ENCODE results near the gene PLCD1.

The PLCD1 gene

DNA sequence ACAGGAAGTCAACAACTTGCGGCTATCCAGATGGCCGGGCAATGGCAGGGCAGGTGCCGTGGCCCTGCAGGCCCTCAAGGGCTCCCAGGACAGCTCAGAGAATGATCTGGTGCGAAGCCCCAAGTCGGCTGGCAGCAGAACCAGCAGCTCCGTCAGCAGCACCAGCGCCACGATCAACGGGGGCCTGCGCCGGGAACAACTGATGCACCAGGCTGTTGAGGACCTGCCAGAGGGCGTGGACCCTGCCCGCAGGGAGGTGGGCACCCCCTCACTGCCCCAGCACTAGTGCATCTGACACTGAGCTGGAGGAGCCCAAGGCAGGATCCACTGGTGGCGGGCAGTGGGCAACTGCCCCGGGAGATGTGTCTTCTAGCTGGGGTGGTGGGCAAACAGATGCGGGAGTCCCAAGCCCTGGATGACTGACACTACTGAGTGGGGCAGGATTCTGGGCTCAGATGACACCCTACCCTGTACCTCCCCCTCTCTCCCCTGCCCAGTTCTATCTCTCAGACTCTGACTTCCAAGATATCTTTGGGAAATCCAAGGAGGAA lies 22.9 kb downstream of the PLCD1 start:
- TF ChIP-seq, protein P1, sequence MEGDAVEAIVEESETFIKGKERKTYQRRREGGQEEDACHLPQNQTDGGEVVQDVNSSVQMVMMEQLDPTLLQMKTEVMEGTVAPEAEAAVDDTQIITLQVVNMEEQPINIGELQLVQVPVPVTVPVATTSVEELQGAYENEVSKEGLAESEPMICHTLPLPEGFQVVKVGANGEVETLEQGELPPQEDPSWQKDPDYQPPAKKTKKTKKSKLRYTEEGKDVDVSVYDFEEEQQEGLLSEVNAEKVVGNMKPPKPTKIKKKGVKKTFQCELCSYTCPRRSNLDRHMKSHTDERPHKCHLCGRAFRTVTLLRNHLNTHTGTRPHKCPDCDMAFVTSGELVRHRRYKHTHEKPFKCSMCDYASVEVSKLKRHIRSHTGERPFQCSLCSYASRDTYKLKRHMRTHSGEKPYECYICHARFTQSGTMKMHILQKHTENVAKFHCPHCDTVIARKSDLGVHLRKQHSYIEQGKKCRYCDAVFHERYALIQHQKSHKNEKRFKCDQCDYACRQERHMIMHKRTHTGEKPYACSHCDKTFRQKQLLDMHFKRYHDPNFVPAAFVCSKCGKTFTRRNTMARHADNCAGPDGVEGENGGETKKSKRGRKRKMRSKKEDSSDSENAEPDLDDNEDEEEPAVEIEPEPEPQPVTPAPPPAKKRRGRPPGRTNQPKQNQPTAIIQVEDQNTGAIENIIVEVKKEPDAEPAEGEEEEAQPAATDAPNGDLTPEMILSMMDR (IDR thresholded peaks at IDR 0.05; ENCODE audit: insufficient read depth, low read depth, low read length, missing control alignments), result no peak
- no peak for DNase-seq (ENCODE audit: low read depth)
- H3K4me3 ChIP-seq (ENCODE audit: low read depth, low read length), result no peak overlapping the region

DNA sequence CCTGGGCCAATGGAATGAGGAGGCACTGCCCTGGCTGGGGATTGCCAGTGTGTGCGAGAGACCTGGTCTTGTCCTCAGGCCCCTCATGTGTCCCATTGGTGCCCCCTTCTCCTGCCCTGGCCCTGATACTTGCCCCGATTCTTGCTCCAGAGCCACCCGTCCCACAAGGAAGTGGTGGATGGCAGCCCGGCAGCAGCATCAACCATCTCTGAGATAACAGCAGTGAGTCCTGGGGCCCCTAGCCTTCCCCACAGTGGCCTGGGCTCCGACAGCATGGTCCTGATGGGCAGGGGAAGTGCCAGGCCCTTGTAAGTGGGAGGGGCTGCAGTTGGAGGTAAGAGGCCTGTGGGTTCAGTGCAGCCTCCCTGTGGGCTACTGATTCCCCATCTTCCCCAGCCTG lies 23.4 kb downstream of the PLCD1 start:
- TF ChIP-seq, protein P1 (IDR thresholded peaks at IDR 0.05; ENCODE audit: insufficient read depth, low read depth, low read length, missing control alignments), result no peak
- no peak for DNase-seq (ENCODE audit: low read depth)

DNA sequence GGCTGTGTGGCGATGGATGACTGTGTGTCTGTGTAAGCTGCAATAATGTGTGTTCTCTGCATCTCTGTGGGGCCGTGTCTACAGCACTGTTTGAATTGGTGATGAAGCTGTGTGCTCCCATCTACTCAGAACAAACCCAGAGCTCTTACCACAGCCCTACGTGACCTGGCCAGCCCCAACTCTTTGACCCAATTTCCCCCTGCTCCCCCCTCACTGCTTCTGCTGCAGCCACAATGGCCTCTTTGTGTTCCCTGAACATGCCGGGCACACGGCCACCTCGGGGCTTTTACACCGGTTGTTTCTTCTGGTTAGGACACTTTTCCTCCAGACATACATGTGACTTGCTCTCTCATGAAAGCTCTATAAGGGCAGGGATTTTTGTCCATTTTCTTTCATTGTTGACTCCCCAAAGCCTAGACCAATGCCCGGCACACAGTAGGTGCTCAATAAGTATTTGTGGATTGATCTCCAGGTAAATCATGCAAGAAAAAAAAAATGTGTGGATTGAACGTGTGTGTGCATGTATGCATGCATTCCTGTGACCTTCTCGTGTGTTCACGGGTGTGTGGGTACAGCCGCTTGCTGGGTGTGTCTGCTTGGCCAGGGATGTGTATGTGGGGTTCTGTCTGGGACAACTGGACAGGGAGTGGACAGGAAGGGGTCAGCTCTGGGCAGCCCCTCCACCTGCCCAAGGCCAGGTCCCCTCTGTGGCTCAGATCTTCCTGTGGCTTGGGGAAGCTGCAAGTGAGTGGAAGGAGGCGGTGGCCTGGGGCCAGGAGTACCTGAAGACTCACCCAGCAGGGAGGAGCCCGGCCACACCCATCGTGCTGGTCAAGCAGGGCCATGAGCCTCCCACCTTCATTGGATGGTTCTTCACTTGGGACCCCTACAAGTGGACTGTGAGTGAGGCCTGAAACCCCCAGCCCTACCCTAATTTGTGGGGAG lies 24.1 kb downstream of the PLCD1 start:
- no peak for DNase-seq (ENCODE audit: low read depth)
- TF ChIP-seq, protein P1 (IDR thresholded peaks at IDR 0.05; ENCODE audit: insufficient read depth, low read depth, low read length, missing control alignments), result no peak
- H3K4me3 ChIP-seq (ENCODE audit: low read depth, low read length), result no peak overlapping the region

More for the DNA sequence above, 23.4 kb downstream of the PLCD1 start:
- H3K4me3 ChIP-seq (ENCODE audit: low read depth, low read length), result no peak overlapping the region

DNA sequence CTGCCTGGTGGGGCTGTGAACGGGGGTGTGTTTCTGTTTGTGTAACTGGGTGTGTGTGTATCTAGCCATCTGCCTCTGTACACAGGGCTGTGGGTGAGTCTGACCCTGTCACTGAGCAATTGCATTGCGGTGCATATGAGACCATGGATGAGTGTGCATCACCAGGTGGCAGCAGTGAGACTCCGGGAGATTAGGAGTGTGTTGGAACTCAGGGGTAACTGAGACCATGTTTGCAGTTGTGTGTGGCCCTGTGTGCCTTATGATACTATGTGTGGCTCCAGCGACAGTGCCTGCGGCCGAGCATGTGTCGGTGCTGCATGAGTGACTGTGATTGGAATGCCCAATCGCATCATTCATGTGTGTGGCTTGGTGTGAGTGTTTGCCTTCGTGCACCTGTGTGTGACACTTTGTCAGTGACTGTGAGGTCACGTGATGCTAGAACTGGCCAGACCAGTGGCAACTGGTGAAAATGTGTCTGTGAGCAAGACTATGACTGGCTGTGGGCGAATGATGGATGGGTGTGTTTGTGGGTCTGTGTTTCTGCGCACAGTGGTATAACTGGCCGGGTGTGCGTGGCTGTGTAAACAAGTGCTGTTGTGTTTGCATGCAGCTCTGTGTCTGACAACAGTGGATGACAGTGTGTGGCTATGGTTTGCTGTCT lies 24.9 kb downstream of the PLCD1 start:
- TF ChIP-seq, protein P1 (IDR thresholded peaks at IDR 0.05; ENCODE audit: insufficient read depth, low read depth, low read length, missing control alignments), result peak; percentile 65
- peak; percentile 56 for DNase-seq (ENCODE audit: low read depth)
- H3K4me3 ChIP-seq (ENCODE audit: low read depth, low read length), result no peak overlapping the region

DNA sequence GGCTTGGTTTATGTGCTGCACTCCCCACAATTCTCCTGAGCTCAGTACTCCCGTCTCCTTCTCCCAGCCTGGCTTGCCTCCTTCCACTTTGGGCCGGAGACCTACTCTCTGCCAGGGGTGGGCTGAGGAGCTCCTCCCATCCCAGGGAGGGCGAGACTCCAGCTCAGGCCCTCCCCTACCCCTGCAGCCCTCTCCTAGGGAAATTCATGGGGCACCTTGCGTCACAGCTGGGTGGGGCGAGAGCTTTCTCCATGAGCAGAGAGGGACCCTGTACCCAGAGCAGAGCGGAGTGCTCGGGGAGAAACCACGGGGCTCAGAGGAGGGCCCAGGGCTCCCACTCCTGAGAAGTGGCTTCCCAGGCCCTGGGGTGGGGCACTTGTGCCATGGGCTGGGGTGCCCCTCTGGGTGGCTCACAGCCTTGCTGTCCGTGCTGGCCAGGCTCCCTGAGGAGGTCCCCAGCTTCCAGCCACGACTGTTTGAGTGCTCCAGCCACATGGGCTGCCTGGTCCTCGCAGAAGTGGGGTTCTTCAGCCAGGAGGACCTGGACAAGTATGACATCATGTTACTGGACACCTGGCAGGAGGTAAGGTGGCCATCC lies 25.5 kb downstream of the PLCD1 start:
- no peak for DNase-seq (ENCODE audit: low read depth)
- TF ChIP-seq, protein P1 (IDR thresholded peaks at IDR 0.05; ENCODE audit: insufficient read depth, low read depth, low read length, missing control alignments), result no peak
- H3K4me3 ChIP-seq (ENCODE audit: low read depth, low read length), result no peak overlapping the region

DNA sequence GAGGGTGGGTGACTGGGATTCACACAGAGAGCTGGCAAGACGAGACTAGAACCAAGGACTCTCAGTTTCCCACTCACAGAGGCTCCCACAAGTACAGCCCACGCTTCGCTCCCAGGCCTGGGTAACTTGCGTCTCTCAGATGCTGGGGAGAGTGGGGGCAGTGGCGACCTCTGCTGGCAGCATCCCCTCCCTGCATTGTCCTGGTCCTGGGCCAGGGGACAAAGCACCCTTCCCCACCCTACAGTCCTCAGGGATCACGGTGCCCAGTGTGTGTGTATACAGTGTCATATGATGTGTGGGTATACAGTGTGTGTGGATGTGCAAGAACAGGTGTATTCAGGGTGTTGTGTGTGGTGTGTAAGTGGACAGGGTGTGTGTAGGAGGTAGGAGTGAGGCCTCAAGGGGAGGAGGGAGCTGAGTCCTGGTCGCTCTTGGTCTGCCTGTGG lies 26.0 kb downstream of the PLCD1 start:
- no peak overlapping the region for H3K4me3 ChIP-seq (ENCODE audit: low read depth, low read length)
- DNase-seq (ENCODE audit: low read depth), result peak; percentile 50
- TF ChIP-seq, protein P1 (IDR thresholded peaks at IDR 0.05; ENCODE audit: insufficient read depth, low read depth, low read length, missing control alignments), result peak; percentile 89

Measured in GM12865 (cell line).